Esophagus squamous epithelium (tissue), 4 donors: ENCODE results near the gene SEC16B.

Experiments used
- POLR2A ChIP-seq, 4 donors: fragments of 450-650 bp; IDR thresholded peaks; one replicate each; pipeline ENCODE4 v1.6.1; 2017; ENCODE audit warnings: antibody characterized with exemption in 4 of 4, mild to moderate bottlenecking in 4 of 4, moderate library complexity in 3 of 4
- TF ChIP-seq, protein P1 (sequence below), 6 experiments: fragments of 450-650 bp in 4 of 6; fragments of 200-600 bp in 2 of 6; sonication (generic) in 2 of 6; IDR thresholded peaks; one replicate each; pipeline ENCODE4 v1.5.1; 2016 to 2019; ENCODE audit warnings: antibody characterized with exemption in 6 of 6, mild to moderate bottlenecking in 4 of 6, moderate library complexity in 4 of 6

DNA sequence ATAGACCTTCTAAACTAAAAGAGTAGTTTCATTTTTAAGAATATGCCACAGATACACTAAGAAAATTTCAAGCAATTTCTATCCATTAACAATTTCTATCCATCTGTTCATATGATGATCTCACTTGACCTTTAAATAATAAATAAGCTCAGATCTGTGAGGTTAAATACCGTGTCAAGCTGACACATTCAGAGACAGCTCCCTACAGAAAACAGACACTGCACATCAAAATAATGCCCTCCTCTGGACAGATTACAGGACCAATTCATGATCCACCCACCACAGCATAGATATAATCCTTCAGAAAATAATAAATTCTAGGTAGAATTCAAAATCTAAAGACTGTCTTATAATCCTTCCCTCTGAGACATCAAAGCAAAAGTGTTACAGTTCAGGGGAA is 49.4 kb upstream of the SEC16B start:
- TF ChIP-seq, protein P1, sequence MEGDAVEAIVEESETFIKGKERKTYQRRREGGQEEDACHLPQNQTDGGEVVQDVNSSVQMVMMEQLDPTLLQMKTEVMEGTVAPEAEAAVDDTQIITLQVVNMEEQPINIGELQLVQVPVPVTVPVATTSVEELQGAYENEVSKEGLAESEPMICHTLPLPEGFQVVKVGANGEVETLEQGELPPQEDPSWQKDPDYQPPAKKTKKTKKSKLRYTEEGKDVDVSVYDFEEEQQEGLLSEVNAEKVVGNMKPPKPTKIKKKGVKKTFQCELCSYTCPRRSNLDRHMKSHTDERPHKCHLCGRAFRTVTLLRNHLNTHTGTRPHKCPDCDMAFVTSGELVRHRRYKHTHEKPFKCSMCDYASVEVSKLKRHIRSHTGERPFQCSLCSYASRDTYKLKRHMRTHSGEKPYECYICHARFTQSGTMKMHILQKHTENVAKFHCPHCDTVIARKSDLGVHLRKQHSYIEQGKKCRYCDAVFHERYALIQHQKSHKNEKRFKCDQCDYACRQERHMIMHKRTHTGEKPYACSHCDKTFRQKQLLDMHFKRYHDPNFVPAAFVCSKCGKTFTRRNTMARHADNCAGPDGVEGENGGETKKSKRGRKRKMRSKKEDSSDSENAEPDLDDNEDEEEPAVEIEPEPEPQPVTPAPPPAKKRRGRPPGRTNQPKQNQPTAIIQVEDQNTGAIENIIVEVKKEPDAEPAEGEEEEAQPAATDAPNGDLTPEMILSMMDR (IDR thresholded peaks at IDR 0.05), result no peak
- no peak for TF ChIP-seq POLR2A (IDR thresholded peaks at IDR 0.05)
